GM10248 (cell line): ENCODE results near the gene AVPR2.

ENCODE experiments used
- CTCF ChIA-PET: fragments of 300-600 bp; sonication (Branson Sonifier 250); formaldehyde crosslinking; extraction: SDS; loops from one replicate; lab custom pipeline; 2021; ENCODE audit warnings: antibody characterized with exemption; lab: Yijun Ruan, JAX
- POLR2A ChIA-PET: fragments of 350-650 bp; sonication (Branson Sonifier 250); formaldehyde crosslinking; extraction: SDS; loops from one replicate; lab custom pipeline; 2020; ENCODE audit warnings: antibody characterized with exemption; lab: Yijun Ruan, JAX
- DNase-seq: peaks from one replicate; pipeline ENCODE4 v3.0.0; 2012; ENCODE audit errors: extremely low spot score
- CTCF ChIP-seq: IDR thresholded peaks from 2 replicates; pipeline ENCODE4 v1.5.1; 2012; ENCODE audit warnings: mild to moderate bottlenecking, low read depth; ENCODE audit errors: extremely low read depth, missing control alignments, control extremely low read depth

The AVPR2 gene

GRCh38 chrX:153919281-153919680 is 14.8 kb downstream of the AVPR2 start:
- DNase-seq, result no peak
- ChIA-PET POLR2A (no interaction called here), CTCF (interaction anchor here (14.1 kb wide), 1 partner anchor 30 kb away, joined by 187 read pairs; the partner anchor contains the start of gene RENBP)
- TF ChIP-seq CTCF, result no peak

- ChIA-PET POLR2A (no interaction called here), CTCF (interaction anchor here (3.8 to 14.1 kb wide), 2 partner anchors 10 to 28 kb away, joined by 26 to 187 read pairs; partner anchors contain the start of gene RENBP)
- TF ChIP-seq CTCF, result no peak
- DNase-seq, result no peak
Observed at GRCh38 chrX:153920546-153920945, 16.1 kb downstream of the AVPR2 start.

- ChIA-PET CTCF (interaction anchor here (3.8 to 14.1 kb wide), 2 partner anchors 11 to 28 kb away, joined by 26 to 187 read pairs; partner anchors contain the start of gene RENBP), POLR2A (no interaction called here)
- TF ChIP-seq CTCF, result no peak
- no peak for DNase-seq
Observed at GRCh38 chrX:153921070-153921469, 16.6 kb downstream of the AVPR2 start.

GRCh38 chrX:153921511-153922446 is 17.3 kb downstream of the AVPR2 start:
- CTCF ChIA-PET, result interaction anchor here (1.5 to 14.1 kb wide), 3 partner anchors 11 to 27 kb away, joined by 7 to 187 read pairs (median 26); partner anchors contain the start of gene RENBP
- POLR2A ChIA-PET, result no interaction called here
- TF ChIP-seq CTCF, result no peak
- DNase-seq, result no peak

GRCh38 chrX:153922932-153923857 is 18.7 kb downstream of the AVPR2 start:
- ChIA-PET POLR2A (no interaction called here), CTCF (interaction anchor here (0.7 to 14.1 kb wide), 10 partner anchors 10 to 104 kb away, joined by 3 to 187 read pairs (median 5); partner anchors contain the start of gene RENBP)
- TF ChIP-seq CTCF, result peak; percentile 39
- DNase-seq, result no peak
